HG03175 (cell line): ENCODE results near the gene KANSL2.
A peak's percentile ranks its signal among the peaks of the same experiment; 100 is the strongest.
"Not testable (repeated sequence)": the region's sequence is repeated elsewhere in the genome, so short reads cannot be mapped to it uniquely, and the experiment has no call there.

ENCODE experiments used
- ATAC-seq: cut with Tn5 transposase; IDR thresholded peaks from one replicate; pipeline ENCODE4 v1.9.1; 2021; ENCODE audit warnings: mild to moderate bottlenecking, moderate library complexity; ENCODE audit not compliant: unreplicated experiment

KANSL2 gene

GRCh38 chr12:48681710-48682532, at the start of gene KANSL2:
TSS of gene KANSL2 (minus strand) at chr12:48682238. CDS start at chr12:48681632, 606 bp downstream.
- peak; percentile 97 for ATAC-seq

- ATAC-seq = no peak
Observed at GRCh38 chr12:48728807-48729206, 46.8 kb upstream of the KANSL2 start.

GRCh38 chr12:48720737-48721136, 38.7 kb upstream of the KANSL2 start:
- not testable (repeated sequence) for ATAC-seq

GRCh38 chr12:48720171-48720570, 38.1 kb upstream of the KANSL2 start:
- not testable (repeated sequence) for ATAC-seq

- not testable (repeated sequence) for ATAC-seq
Observed at GRCh38 chr12:48719002-48719401, 37.0 kb upstream of the KANSL2 start.

- ATAC-seq = no peak
Observed at GRCh38 chr12:48717252-48717695, 35.2 kb upstream of the KANSL2 start.

GRCh38 chr12:48716493-48717251, 34.6 kb upstream of the KANSL2 start, which contains the start of gene CCNT1:
TSS of gene CCNT1 (minus strand) at chr12:48716707. CDS start at chr12:48716675, 32 bp downstream.
- peak; percentile 97 for ATAC-seq

GRCh38 chr12:48716168-48716492, 34.1 kb upstream of the KANSL2 start:
- ATAC-seq = no peak

GRCh38 chr12:48712209-48712608, 30.2 kb upstream of the KANSL2 start:
- ATAC-seq = no peak

GRCh38 chr12:48698822-48699221, 16.8 kb upstream of the KANSL2 start:
- ATAC-seq = not testable (repeated sequence)

GRCh38 chr12:48696626-48697025, 14.6 kb upstream of the KANSL2 start:
- no peak for ATAC-seq

GRCh38 chr12:48695859-48696258, 13.8 kb upstream of the KANSL2 start:
- no peak for ATAC-seq

GRCh38 chr12:48694038-48694437, 12.0 kb upstream of the KANSL2 start:
- ATAC-seq = no peak

GRCh38 chr12:48693572-48693971, 11.5 kb upstream of the KANSL2 start:
- no peak for ATAC-seq

- ATAC-seq = no peak
Observed at GRCh38 chr12:48691826-48692487, 9.9 kb upstream of the KANSL2 start.

GRCh38 chr12:48690990-48691389, 9.0 kb upstream of the KANSL2 start:
- no peak for ATAC-seq

- ATAC-seq = no peak
Observed at GRCh38 chr12:48690436-48690835, 8.4 kb upstream of the KANSL2 start.

- ATAC-seq = no peak
Observed at GRCh38 chr12:48688836-48689235, 6.8 kb upstream of the KANSL2 start.

- no peak for ATAC-seq
Observed at GRCh38 chr12:48687592-48687991, 5.6 kb upstream of the KANSL2 start.

GRCh38 chr12:48686615-48687334, 4.7 kb upstream of the KANSL2 start:
- ATAC-seq = no peak
